ENCODE results near the gene SLC6A20.

Gene SLC6A20

DNA sequence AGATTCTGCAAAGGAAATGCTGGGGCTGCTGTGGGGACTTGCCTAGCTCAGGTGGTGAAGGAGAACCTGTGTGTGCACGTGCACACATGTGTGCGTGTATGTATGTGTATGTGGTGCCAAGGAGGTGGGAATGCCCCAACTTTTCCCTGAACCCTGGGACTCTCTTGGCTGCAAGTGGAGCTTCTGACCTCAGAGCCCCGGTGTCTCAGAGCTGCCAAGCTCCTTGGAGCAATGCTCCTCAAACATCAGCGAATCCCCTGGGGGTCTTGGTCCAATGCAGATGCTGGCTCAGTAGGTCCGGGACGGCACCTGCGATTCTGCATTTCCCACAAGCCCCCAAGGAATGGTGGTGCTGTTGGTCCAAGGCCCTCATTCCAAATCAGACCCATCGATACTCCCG is 5.8 kb upstream of the SLC6A20 start:
- no peak for DNase-seq (ENCODE audit: low read depth in 2 of 2)

DNA sequence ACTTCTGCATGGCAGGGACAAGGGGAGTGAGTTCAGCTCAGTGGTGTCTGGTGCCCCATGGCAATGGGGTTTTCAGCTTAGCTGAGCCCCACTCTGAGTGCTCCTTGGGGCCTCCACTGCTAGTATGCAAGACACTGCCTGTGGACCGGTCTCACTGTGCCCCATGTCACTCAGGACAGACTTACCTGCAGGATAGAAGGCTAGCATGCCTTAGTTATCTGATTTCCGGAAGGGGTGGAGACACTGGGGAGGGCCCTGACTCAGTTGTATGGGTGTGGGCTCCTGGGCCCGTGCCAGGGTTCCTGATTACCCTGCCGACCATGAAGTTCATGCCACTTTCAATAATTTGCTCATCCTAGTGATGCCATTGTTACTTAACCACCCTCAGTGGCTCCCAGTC is 4.3 kb upstream of the SLC6A20 start:
- no peak for DNase-seq (ENCODE audit: low read depth in 2 of 2)

DNA sequence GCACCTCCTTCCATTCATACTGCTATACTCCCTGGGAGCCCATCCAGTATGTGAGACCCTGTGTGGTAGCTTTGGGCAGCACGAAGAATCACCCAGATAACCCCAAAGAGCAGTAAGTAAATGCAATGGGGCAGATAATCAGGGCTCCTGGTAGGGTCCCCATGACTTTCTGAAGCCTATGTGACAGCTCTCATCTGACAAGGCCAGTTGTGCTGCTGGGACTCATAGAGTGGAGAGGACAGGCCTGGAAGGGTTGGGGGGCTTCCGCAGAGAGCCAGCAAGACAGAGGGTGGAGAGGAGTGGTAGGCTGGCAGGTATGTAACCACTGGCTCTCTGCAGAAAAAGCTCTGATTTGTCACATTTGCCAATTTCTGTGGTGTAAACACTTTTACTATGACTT is 3.2 kb upstream of the SLC6A20 start:
- DNase-seq (ENCODE audit: low read depth in 2 of 2): no peak

DNA sequence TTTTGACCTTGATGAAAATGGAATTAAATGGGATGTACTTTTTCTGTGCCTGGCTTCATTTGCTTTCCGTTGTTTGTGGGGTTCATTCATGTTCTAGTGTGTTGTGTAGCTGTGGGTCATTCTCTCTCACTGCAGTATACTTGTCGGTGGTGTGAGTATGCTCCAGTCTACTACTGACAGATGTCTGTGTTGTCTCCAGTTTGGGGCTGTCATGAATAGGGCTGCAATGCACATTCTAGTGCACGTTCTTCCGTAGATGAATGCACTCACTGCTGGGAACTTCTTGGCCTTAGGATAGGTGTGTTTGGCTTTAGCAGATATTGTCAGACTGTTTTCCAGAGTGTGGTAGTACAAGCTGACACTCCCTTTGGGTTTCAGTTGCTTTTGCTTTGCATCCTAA is 1.7 kb upstream of the SLC6A20 start:
- no peak for DNase-seq (ENCODE audit: low read depth in 2 of 2)

DNA sequence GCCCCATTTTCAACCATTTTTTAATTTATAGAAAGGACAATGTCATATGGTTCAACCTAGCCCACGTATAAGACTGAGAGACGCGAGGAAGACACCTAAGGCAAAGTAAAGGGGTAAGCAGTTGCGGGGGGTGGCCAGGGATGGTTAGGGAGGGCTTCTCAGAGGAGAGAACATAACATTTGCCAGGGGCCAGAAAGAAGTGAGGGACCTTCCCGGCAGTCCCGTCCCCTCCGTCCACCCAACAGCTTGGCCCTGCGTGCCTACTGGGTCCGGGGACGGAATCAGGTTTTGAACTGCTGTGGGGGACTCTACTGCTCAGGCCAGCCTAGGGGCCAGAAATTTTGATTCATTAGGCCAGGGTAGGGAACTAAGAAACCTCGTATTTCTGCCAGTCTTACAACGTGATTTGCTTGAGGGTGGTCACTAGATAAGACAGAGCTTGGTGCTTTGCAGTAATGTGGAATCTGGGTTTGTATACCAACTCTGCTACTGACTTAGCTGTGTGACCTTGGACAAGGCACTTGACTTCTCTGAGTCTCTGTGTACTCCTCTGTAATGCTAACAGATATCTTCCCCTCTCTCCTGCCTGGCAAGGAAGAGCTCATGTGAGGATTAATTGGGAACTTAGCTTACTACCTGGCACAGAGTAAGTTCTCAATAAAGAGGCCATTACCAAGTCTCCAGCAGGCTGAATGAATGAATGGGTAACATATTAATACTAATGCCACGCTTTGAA is 734 bp upstream of the SLC6A20 start:
- no peak for DNase-seq (ENCODE audit: low read depth in 2 of 2)

DNA sequence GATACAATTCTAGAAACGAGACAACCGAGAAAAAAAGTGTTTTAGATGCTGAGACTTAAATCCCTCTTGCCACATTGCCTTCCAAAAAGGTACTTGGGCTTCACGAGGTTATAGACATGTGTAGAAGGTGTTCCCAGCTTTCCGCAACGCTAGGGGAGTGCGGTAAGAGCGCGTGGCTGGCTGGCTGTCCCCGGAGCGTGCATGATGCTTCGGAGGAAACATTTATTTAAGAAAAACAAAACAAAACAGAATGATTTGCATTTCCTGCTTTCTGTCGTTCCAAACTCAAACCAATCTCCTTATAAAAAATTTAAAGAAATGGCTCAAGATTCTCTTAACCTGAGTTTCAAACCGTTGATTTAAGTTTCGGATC is 841 bp downstream of the SLC6A20 start:
- no peak for DNase-seq (ENCODE audit: low read depth in 2 of 2)

DNA sequence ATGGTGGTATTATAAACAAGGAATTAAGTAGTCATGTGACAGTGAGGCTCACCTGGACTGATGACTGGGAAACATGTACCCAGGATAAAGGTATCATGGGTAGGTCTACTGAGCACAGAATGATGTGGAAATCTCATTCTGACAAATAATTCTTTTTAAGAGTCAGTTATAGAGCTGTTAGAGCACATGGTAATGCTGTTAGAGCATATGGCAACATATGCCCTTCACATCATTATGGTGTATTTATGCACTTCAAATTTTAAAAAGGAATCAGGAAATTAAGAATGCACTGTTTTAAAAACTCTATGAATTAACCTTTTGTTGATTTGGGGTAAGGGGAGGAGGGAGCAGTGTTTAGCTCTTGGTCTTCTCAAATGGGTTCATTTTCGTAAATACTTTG is 1.7 kb downstream of the SLC6A20 start:
- no peak for DNase-seq (ENCODE audit: low read depth in 2 of 2)

DNA sequence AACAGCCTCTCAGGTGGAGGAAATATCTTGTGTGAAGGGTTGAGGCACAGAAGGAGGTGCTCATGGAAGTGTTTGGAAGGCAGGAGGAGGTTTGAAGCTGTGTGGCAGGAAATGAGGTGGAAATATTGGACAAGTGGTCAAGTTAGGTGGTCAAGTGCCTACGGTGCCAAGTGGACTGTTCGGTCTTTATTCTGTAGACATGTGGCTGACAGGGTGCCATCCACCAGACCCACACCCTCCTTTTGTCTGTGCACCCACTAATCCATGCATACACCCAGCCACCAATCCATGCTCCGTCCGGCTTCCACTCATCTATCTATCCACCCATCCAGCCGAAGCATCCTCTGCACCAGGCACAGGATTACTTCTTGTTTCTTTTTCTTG is 2.2 kb downstream of the SLC6A20 start:
- no peak for DNase-seq (ENCODE audit: low read depth in 2 of 2)

DNA sequence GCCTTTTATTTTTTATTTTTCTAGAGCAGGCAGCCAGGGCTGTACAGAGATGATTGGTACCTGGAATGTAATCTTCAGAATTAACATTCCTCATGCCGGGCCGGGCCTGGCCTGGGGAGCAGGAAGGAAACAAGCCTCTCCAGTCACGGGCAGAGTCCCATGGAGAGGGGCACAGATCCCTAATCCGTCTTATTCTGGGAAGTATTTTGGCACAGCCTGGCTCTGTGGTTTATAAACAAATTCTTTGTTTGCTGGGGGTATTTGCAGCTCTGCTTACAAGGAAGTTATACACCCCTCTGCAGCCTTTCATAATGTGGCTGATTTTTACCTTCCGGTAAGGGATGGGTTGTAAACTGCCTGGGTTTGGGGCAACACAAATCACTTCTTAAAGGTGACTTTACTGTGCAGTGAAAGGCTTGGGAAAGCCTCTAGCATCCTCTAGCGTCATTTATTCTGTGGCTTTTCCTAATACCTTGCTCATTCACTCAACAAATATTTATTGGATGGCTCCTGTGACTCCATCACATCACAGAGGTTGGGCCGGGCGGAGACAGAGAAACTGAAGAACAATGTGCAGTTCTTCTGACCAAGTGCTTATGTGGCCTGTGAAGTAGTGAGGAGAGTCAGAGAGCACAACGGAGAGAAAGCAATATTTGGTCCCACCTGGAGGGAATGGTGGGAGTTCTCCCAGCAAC is 2.7 kb downstream of the SLC6A20 start:
- DNase-seq (ENCODE audit: low read depth in 2 of 2): no peak

DNA sequence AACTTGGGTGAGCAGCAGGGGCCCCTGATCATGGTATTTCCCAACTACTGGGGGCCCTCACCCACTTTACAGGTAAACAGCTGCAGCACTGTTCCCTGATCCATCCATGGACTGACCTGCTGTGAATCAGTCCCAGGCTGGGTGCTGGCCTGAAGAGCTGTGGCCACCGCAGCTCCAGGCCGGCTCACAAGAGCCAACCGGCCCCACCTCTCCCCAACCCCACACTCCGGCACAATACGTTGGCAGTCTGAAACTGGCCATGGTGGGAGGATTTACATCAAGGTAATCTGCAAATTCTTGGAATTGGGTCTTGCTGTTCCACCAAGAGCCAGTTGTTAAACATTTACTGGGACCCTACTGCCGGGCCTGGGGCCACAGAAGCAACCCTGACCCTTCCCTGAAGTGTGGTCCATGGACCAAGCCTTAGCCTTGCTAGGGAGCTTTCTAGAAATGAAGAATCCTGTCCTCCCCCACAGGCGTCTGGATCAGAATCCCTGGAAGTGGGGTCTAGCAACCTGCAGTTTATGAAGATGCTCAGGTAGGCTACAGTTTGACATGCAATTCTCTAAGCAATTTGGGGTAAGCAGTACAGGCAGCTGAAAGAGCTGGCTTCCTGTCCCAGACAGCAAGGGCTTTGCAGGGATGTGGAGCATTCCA is 3.7 kb downstream of the SLC6A20 start:
- no peak for DNase-seq (ENCODE audit: low read depth in 2 of 2)

DNA sequence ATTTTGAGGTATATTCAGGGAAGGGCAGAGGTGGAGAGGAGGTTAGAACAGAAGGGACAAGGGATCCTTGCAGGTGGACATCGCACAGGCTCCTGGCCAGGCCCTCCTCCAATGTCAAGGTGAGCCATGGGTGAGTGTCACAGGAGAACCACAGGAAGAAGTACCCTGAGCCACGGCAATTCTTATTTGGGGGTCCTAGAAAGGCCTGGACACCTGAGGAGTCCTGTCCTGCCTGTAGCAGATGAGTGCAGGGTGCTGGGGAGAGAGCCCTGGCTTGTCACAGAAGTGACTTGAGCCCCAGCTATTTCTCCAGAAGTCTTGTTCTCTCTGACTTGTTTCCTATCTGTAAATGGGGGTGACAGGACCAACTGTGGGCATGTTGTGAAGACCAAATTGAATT is 4.3 kb downstream of the SLC6A20 start:
- DNase-seq (ENCODE audit: low read depth in 2 of 2): no peak

DNA sequence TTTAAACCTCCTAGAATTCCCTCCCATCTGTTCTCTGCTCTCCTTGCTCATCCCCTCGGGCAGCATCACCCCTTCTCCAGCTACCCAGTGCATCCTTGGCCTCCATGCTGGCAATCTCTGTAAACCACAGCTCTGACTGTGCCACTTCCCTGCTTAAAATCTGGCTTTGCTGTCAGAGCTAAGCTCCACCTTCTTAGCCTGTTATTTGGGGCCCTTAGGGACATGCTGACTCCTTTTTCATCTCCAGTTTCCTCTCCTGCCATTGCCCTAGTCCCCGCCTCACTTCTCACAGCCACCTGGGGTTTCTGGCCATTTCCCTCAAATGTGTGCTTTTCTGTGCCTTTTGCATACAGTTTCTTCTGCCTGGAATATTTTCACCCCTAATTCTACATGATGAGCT is 5.7 kb downstream of the SLC6A20 start:
- no peak for DNase-seq (ENCODE audit: low read depth in 2 of 2)

DNA sequence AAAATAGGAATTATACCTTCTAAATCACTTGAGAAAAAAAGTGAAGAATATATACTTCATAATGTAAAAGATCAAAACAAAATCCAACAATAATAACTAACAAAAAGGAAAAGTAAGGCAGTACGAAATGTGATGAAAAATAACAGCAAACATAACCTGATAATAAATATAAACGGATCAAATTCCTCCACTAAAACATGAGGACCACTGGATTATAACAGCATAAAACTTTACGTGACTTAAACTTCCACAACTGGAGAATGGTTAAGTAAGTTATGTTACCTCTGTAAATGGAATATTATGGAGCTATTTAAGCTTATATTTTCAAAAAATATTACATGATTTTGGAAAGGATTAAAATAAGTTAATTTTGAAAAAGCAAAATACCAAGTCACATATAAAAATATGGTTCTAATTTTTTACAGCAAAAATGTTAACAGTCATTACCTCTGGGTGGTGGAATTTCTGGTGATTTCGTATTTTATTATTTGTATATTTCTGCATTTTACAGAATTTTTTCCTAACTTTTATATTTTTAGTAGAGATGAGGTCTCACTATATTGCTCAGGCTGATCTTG is 7.0 kb downstream of the SLC6A20 start:
- no peak for DNase-seq (ENCODE audit: low read depth in 2 of 2)

DNA sequence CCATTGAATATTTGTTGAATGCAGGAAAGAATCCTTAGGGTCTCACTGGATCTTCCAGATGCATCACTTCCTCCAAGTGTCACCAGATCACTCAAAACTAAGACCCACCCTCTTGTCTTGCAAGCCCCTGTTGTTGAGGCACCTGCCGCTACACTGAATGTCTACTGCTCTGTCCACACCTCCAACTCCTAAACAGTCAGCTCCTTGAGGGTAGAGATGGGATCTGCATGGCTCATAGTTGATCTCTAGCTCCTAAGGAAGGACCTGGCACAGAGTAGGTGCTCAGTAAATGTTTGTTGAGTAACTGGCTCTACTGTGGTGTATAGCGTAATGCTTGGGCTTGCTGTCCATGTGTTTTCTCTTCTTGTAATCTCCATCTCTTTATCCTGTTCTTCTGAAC is 8.8 kb downstream of the SLC6A20 start:
- DNase-seq (ENCODE audit: low read depth in 2 of 2): no peak

DNA sequence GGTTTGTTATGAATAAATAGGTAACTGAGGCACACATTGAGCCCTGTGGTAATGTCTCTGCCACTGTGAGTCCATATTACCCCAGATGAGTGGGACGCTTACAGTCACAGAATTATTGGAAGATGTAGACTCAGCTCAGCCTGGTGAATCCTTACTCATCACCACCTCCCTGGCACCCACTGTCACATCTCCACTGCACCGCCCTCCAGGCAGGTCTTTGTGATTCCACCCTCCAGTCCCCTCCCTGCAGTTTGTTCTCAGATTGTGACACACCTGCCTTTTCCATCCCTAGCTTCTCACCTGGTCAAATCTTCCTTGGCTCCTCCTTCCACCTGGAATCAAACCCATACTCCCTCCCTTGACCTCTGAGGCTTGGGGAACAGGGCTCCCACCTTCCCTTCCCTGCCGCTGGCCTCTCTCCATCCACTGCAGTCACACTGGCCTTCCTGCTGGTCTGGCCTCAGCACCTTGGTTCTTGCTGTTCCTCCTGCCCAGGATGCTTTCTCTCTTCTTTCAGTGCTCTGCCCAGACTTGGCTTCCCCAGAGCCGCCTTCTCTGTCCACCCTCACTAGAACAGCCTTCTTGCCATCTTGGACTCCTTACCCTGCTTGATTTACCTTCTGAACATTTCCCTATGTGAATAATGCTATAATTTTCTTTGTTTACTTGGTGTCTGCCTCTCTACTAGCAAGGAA is 9.4 kb downstream of the SLC6A20 start:
- DNase-seq (ENCODE audit: low read depth in 2 of 2): no peak

DNA sequence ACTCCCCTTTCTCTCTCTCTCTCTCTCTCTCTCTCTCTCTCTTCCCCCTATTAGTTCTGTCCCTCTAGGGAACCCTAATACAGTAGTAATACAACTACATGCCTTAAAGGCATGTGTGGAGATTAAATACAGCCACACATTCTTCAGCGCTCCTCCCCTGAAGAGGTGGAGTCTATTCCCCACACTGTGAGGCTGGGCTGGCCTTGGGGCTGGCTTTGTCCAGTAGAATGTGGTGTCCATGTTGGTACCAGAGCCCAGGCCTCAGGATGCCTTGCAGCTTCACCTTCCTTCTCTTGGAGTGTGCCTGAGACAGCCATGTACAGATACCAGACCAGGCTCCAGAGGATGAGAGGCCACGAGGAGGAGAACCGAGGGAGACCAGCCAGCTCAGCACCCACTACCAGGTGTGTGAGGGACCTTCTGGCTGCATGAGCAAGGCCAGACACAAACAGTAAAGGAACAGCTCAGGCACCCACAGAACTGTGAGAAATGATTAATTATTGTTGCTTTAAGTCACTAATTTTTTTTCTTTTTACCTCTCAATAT is 10.7 kb downstream of the SLC6A20 start:
- DNase-seq (ENCODE audit: low read depth in 2 of 2): no peak

DNA sequence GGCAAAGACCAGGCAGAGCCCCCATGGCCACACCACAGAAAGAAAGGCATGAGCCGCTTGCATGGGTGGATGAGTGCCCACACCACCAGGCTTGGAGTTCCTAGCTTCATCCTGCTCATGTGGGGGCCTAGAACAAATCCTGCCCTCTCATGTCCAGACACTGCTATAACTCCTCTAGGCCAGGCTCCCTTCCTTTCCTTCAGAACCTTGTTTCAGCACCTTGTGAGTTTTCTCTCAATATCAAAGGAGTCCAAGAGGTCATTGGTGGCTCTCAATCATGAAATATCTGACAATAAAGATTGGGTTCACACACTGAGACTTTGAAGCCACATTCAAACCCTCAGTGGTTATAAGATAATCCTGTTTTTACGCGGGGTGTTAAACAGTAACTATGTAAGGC is 12.7 kb downstream of the SLC6A20 start:
- no peak for DNase-seq (ENCODE audit: low read depth in 2 of 2)

DNA sequence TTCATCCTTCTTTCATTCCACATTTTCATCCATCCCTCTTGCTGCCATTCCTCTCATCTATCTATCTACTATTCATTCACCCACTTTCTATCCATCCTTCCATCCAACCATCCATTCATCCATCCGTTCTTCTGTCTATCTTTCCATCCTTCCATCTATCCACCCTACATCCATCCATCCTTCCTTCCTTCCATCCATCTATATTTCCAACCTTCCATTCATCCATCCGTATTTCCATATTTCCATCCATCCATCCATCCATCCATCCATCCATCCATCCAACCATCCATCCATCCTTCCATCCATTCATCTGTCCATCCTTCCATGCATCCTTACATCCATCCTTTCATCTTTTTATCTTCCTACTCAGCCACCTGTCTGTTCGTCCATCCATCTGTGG is 14.0 kb downstream of the SLC6A20 start:
- DNase-seq (ENCODE audit: low read depth in 2 of 2): no peak

DNA sequence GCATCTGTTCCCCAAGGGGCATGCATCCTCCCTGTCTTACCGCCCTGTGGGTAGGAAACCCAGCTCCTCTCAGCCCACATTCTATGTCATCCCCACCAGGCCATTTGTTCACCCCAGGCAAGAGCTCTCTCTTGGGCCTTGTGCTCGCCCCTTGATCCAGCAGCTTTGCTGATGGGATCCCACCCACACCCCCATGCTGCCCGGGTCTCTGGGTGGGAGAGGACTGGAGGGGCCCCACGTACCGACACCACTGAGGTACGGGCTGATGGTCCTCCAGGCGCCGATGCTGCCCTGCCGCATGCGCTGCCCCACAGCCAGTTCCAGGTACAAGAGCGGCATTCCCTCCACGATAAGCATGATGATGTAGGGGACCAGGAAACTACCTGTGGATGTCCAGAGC is 14.5 kb downstream of the SLC6A20 start:
- DNase-seq (ENCODE audit: low read depth in 2 of 2): no peak

DNA sequence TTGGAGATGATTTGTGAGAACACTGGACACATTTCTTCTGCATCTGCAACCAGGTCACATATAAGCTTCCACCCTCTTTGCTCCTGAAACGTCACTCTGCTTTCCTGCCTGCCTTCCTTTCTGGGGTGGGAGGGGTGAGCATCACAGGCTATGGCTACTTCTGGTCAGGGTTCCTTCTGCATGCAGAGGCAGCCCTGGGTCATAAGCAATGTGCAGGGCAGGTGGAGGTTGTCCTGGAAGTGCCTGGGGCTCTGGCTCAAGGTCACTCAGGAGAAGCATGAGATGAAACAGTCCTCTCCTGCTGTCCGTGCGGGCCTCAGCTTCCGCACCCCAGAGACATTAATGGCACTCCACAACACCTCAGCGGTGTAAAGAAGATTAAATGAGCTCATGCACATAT is 15.1 kb downstream of the SLC6A20 start:
- DNase-seq (ENCODE audit: low read depth in 2 of 2): no peak

DNA sequence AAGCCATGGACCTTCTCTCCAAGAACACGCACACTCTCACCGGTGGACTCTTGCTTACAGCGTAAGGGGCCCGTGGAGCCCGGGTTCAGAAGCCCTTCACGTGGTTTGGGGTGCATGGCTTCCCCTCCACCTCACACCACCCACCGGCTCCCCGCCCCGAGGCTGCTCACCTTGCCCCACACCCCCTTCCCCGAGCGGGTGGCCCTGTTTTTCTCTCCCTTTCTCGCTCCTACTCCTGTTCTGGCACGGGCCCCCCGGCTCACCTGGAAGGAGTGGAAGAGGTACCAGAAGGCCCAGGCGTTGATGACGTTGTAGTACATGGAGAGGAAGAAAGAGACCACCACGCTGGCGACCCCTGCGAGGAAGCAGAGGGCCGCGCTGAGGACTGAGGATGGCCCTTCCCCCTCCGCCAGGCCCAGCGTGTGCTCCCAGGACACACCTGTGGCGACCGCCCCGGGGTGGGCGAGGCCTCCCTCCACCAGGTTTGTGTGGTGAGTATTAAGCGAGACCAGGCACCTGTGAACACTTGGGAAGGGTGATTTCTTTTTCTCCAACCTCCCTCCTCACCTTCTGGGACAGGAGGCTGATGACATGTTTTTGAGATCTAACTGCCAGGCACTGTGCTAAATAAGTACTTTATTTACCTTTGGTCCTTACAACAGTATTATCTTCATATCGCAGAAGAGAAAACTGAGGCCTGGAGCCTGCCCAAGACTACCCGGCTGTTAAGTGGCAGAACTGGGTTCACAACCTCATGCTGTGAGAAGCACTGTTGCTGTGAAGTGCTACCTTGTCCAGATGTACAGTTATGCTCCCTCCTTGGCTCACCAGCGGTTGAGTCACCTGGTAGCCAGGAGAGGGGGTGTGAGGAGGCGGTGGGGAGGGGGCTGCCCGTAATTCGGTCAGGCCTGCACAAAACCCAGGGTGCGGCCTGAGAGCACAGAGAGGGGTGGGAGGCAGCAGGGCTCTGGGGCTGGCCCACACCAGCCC is 16.3 kb downstream of the SLC6A20 start:
- no peak for DNase-seq (ENCODE audit: low read depth in 2 of 2)
